ENCODE data around the gene ERBIN.

- no peak for TF ChIP-seq POLR2A (IDR thresholded peaks at IDR 0.05; ENCODE audit: low read depth, low read length)
- no peak for TF ChIP-seq POLR2AphosphoS5 (IDR thresholded peaks at IDR 0.05; ENCODE audit: low read depth, low read length)
Measured at GRCh38 chr5:65969539-65970393, 43.4 kb downstream of the ERBIN start.
